NOMO-1 treated with dmso at 0.1 percent for 144 hours (cell line): ENCODE data around the gene VPS13D.
A peak's percentile ranks its signal among the peaks of the same experiment; 100 is the strongest.
"Not testable (repeated sequence)": the region's sequence is repeated elsewhere in the genome, so short reads cannot be mapped to it uniquely, and the experiment has no call there.

Experiments
- DNase-seq: peaks from one replicate; lab custom pipeline; 2025; ENCODE audit not compliant: unreplicated experiment; lab: John Stamatoyannopoulos, UW

The VPS13D gene

GRCh38 chr1:12359359-12360133 is 129.7 kb downstream of the VPS13D start:
- no peak for DNase-seq

DNA sequence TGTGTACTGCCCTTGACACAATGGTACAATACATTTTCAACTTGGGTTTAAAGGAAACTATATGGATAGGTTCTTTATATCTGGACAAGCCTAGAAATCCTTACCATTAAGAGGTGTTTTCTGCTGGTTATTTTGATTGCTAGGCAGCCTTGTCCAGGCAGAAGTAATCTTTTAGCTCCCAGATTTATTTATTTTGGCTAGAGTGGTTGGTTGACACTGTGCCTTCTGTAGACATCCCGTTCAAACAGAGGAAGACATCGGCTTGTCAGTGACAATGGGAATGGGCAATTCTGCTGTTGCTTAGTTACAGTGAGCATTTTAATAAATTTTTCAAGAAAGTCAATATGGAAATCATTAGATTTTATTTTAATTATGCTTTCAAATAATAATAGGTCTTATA is 138.8 kb downstream of the VPS13D start:
- DNase-seq = no peak

DNA sequence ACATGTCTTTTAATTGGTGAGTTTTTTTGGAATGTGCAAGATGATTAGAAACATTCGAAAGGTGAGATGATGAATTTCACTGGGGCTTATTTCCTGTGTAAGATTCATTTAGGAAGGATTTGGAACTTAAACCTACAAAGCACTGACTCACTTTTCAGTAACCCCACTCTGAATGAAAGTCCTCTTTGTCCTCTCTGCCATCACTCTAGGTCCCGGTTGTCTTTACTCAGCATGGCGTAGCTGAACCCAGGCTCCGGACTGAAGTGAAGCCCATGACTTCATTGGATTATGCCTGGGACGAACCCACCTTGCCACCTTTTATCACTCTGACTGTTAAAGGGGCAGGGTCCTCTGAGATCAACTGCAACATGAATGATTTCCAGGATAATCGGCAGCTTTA is 139.4 kb downstream of the VPS13D start:
- DNase-seq = no peak

DNA sequence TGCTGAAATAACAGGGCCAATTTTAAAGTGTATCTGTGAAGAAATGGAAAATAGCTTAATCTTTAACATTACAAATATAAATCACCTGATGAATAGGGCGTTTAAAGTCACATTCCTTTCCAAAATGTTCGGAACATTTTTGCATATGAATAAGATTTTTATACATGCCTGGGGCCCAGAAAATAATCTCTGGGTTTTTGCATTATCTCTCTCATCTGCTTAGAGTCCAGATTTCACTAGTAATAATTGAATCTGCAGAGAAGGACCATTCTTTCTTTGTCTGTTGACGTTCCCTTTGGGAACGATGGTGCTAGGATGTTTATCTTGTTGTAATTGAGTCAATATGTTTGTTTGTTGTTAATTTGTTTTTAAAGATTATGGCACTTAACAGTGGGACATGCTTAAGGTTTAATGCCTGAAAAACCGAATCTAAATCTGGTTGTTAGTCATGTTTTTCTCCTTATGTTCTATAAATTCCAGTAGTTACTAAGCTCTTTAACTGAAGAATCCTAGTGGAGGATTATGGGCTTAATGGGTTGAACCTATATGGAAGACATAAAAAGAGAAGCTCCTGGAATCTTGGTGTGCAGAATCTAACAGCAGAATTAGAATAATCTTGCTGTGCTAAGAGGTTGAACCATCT is 140.6 kb downstream of the VPS13D start:
- no peak for DNase-seq

GRCh38 chr1:12371053-12371452 is 141.2 kb downstream of the VPS13D start:
- no peak for DNase-seq

DNA sequence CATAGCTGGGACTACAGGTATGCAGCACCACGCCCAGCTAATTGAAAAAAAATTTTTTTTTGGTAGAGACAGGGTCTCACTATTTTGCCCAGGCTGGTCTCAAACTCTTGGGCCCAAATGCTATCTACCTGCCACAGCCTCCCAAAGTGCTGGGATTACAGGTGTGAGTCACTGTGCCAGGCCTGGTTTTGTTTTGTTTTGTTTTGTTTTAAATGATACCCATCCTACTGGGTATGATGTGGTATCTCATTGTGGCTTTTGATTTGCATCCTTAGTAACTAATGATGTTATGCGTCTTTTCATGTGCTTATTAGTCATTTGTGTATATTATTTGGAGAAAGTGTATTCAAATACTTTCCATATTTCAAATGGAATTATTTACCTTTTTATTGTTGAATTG is 142.3 kb downstream of the VPS13D start:
- DNase-seq = no peak

DNA sequence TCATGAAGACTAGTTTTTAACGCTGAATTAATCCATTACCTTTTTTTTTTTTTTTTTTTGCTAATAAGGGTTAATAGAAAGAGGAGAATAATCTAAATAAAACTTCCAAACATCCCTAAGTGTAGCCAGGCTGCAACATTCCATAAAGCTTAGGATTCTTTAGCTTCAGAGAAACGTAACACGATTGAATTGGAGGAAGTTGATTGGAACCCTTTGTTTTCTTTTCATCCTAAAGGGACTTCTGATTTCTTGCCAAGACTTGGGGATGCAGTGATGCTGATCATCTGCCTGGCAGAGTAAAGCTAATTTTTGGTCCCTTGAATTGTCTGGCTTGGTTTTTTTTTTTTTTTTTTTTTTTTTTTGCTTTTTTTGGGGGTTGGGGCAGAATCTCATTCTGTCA is 142.9 kb downstream of the VPS13D start:
- no peak for DNase-seq

DNA sequence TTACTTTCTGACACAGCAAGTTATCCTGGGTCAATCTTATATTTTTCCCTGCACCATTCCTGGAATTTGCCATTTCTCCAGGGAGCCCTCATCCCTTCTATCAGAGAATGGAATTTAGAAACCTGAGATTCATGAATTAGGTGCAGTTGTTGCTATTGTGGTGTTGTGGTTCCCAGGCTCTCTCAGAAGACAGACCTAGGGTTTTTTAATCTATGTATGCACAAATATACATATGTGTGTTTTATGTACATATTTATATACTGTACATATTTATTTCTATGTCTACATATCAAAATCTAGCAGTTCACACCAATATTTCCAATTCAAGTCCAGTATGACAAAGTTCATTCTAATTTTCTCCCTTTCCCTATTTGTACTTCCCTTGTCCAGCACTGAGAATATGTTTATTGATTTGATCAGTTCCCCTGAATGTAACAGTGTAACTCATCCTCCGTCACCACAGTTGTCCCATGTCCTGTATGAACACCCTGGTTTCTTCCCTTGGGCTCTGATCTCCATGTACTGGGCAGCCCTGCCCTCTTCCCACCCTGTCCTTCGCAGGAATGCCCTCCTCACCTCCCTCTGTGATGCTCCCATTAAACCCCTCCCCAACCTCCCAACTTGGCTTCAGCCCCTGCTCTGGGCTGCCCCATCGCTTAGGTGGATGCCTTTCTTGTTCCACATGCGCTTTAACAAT is 145.5 kb downstream of the VPS13D start:
- DNase-seq = no peak

- DNase-seq = peak; percentile 75
Observed at GRCh38 chr1:12376236-12377045, 146.6 kb downstream of the VPS13D start.

- DNase-seq = no peak
Observed at GRCh38 chr1:12380326-12381249, 150.8 kb downstream of the VPS13D start.

- no peak for DNase-seq
Observed at GRCh38 chr1:12383001-12383400, 153.2 kb downstream of the VPS13D start.

DNA sequence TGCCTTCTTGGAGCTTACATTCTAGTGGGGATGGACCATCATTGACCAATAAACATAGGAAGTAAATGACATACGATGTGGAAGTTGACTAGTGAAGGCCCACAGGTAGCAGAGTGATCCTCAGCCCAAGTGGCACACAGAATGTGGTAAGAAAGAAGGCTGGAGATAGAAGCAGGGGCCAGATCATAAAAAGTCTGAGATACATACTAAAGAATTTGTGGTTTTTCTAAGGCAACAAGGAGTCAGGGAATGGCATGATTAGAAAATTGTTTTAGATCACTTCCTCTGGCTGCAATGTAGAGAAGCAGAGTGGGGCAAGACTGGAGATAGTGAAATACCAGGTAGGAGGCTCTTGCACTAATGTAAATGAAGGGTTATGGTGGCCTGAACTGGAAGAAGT is 154.0 kb downstream of the VPS13D start:
- DNase-seq = no peak

- DNase-seq = no peak
Observed at GRCh38 chr1:12384836-12385456, 155.1 kb downstream of the VPS13D start.

- no peak for DNase-seq
Observed at GRCh38 chr1:12386130-12386529, 156.3 kb downstream of the VPS13D start.

GRCh38 chr1:12387641-12388040 is 157.8 kb downstream of the VPS13D start:
- DNase-seq = no peak

- DNase-seq = not testable (repeated sequence)
Observed at GRCh38 chr1:12390296-12390695, 160.5 kb downstream of the VPS13D start.

- no peak for DNase-seq
Observed at GRCh38 chr1:12397462-12398450, 167.9 kb downstream of the VPS13D start.

GRCh38 chr1:12398479-12398878 is 168.6 kb downstream of the VPS13D start:
- DNase-seq = no peak
